Cardiac septum (tissue), 1 donor: Measurements from ENCODE around the gene TIMP4. TPM values are rescaled to one million over a fixed set of nuclear protein-coding genes. Genes with fewer than 3 reads are reported as not detected.

Source experiments
- DNase-seq: peaks from one replicate; pipeline ENCODE4 v3.0.0-alpha.2; 2020; ENCODE audit warnings: low spot score
- intact Hi-C: fragments of 100-400 bp; cut with DNase I; formaldehyde crosslinking; loops from one replicate; pipeline ENCODE4 v1.14.0; 2022
- total RNA-seq: library from RNA; stranded (reverse); fragmentation: NEBNext Ultra II Directional; extraction: Animal tissue kit (Norgen Biotek cat#: 25700); gene quantifications from one replicate; pipeline ENCODE4 v1.2.1, GENCODE V29; 2021
- donor health status: DM: no; HTN: no; CAD: no.

Gene TIMP4
- total RNA-seq, 1 donor from 2014 or later = 4.3 TPM

GRCh38 chr3:12186515-12187286 lies 28.0 kb upstream of the TIMP4 start:
- intact Hi-C loops = no loop called here
- DNase-seq = no peak

GRCh38 chr3:12186046-12186445 lies 27.3 kb upstream of the TIMP4 start:
- DNase-seq = no peak
- intact Hi-C loops = no loop called here

- intact Hi-C loops = no loop called here
These were observed 26.5 kb upstream of the TIMP4 start for GRCh38 chr3:12185172-12185710.

GRCh38 chr3:12184541-12184940 lies 25.8 kb upstream of the TIMP4 start:
- DNase-seq = no peak
- intact Hi-C loops = no loop called here

More at GRCh38 chr3:12185172-12185710, 26.5 kb upstream of the TIMP4 start:
- no peak for DNase-seq

GRCh38 chr3:12182687-12183441 lies 24.2 kb upstream of the TIMP4 start:
- no peak for DNase-seq
- intact Hi-C loops = no loop called here

GRCh38 chr3:12181806-12182205 lies 23.1 kb upstream of the TIMP4 start:
- intact Hi-C loops = no loop called here
- DNase-seq = no peak

GRCh38 chr3:12181301-12181700 lies 22.6 kb upstream of the TIMP4 start:
- no peak for DNase-seq

GRCh38 chr3:12180631-12181030 lies 21.9 kb upstream of the TIMP4 start:
- intact Hi-C loops = no loop called here
- DNase-seq = no peak

More at GRCh38 chr3:12181301-12181700, 22.6 kb upstream of the TIMP4 start:
- intact Hi-C loops = no loop called here

GRCh38 chr3:12180218-12180617 lies 21.5 kb upstream of the TIMP4 start:
- intact Hi-C loops = no loop called here
- DNase-seq = no peak

- no peak for DNase-seq
- intact Hi-C loops = loop anchor here (5.0 kb wide), 1 partner anchor 303 kb away; the partner anchor contains the start of gene TSEN2
These were observed 20.7 kb upstream of the TIMP4 start for GRCh38 chr3:12179441-12179840.

- intact Hi-C loops = loop anchor here (5.0 kb wide), 1 partner anchor 304 kb away; the partner anchor contains the start of gene TSEN2
These were observed 19.5 kb upstream of the TIMP4 start for GRCh38 chr3:12178091-12178820.

GRCh38 chr3:12177126-12177525 lies 18.4 kb upstream of the TIMP4 start:
- intact Hi-C loops = loop anchor here (5.0 kb wide), 1 partner anchor 305 kb away; the partner anchor contains the start of gene TSEN2
- DNase-seq = no peak

More at GRCh38 chr3:12178091-12178820, 19.5 kb upstream of the TIMP4 start:
- DNase-seq = peak; percentile 84

GRCh38 chr3:12175844-12176453 lies 17.2 kb upstream of the TIMP4 start:
- intact Hi-C loops = loop anchor here (1.0 to 5.0 kb wide), 2 partner anchors 37 to 306 kb away; partner anchors contain the start of gene TSEN2
- peak; percentile 84 for DNase-seq

GRCh38 chr3:12175137-12175593 lies 16.5 kb upstream of the TIMP4 start:
- DNase-seq = no peak
- intact Hi-C loops = loop anchor here (1.0 to 5.0 kb wide), 2 partner anchors 36 to 307 kb away; partner anchors contain the start of gene TSEN2

- no peak for DNase-seq
- intact Hi-C loops = no loop called here
These were observed 11.5 kb upstream of the TIMP4 start for GRCh38 chr3:12170207-12170606.

- no peak for DNase-seq
- intact Hi-C loops = no loop called here
These were observed 7.2 kb upstream of the TIMP4 start for GRCh38 chr3:12165909-12166308.

- DNase-seq = no peak
- intact Hi-C loops = no loop called here
These were observed 502 bp upstream of the TIMP4 start for GRCh38 chr3:12159227-12159601.

GRCh38 chr3:12157026-12157425 lies 1.7 kb downstream of the TIMP4 start:
- DNase-seq = peak; percentile 10
- intact Hi-C loops = no loop called here

- DNase-seq = no peak
- intact Hi-C loops = no loop called here
These were observed 2.9 kb downstream of the TIMP4 start for GRCh38 chr3:12155828-12156227.
